Panc1 (cell line): Measurements from ENCODE around the gene ADAM29. TPM values are rescaled to one million over a fixed set of nuclear protein-coding genes. Genes with fewer than 3 reads are reported as not detected.

Experiments used
- ATAC-seq: fragments of 200-7000 bp; cut with Tn5 transposase; 2 replicates; pipeline ENCODE4 v1.9.1; 2020; ENCODE audit warnings: mild to moderate bottlenecking, moderate library complexity
- BruUV-seq: library from RNA; stranded (reverse); fragments of 400-500 nt; replicated peaks from 2 replicates; lab custom pipeline; 2021; lab: Mats Ljungman, UMichigan
- CTCF ChIA-PET: fragments of 300-600 bp; sonication (Branson Sonifier 250); formaldehyde crosslinking; loops from one replicate; lab custom pipeline; 2022; ENCODE audit warnings: antibody characterized with exemption; lab: Charles Lee
- POLR2A ChIA-PET: fragments of 300-600 bp; sonication (Branson Sonifier 250); formaldehyde crosslinking; loops from one replicate; lab custom pipeline; 2022; ENCODE audit warnings: antibody characterized with exemption; lab: Charles Lee
- DNase-seq: peaks from one replicate; pipeline ENCODE4 v3.0.0-alpha.2; 2010; ENCODE audit warnings: low read depth, low spot score
- H3K27ac ChIP-seq: 2 replicates; pipeline ENCODE4 v1.5.1; 2011; ENCODE audit warnings: mild to moderate bottlenecking, low read length, inconsistent platforms
- H3K27me3 ChIP-seq: fragments of 200-500 bp; sonication (Bioruptor generic); 2 replicates; pipeline ENCODE4 v1.6.0; 2014; ENCODE audit warnings: low read length, inconsistent platforms; ENCODE audit not compliant: control insufficient read depth, insufficient read depth
- H3K36me3 ChIP-seq: fragments of 200-500 bp; sonication (Bioruptor generic); 2 replicates; pipeline ENCODE4 v1.5.1; 2014; ENCODE audit warnings: inconsistent platforms, mild to moderate bottlenecking, low read length, moderate library complexity; ENCODE audit not compliant: control insufficient read depth, insufficient read depth
- H3K4me1 ChIP-seq: 2 replicates; pipeline ENCODE4 v1.5.1; 2011; ENCODE audit warnings: inconsistent platforms, mild to moderate bottlenecking, low read length, moderate library complexity; ENCODE audit not compliant: control insufficient read depth, insufficient read depth
- H3K4me3 ChIP-seq, 2 experiments: 2 replicates each; pipeline ENCODE4 v1.5.1; 2011 to 2012; ENCODE audit warnings: low read depth in 2 of 2, low read length in 2 of 2, mild to moderate bottlenecking in 2 of 2, inconsistent platforms in 1 of 2, moderate library complexity in 1 of 2
- H3K9me3 ChIP-seq: fragments of 200-500 bp; sonication (Bioruptor generic); 2 replicates; pipeline ENCODE4 v1.5.1; 2014; ENCODE audit warnings: low read depth, mild to moderate bottlenecking, inconsistent platforms, low read length, moderate library complexity; ENCODE audit not compliant: control insufficient read depth, insufficient read depth
- POLR2AphosphoS5 ChIP-seq: IDR thresholded peaks from 2 replicates; pipeline ENCODE4 v1.6.1; 2012; ENCODE audit warnings: mild to moderate bottlenecking, low read depth, low read length, moderate library complexity
- SIN3A ChIP-seq: IDR thresholded peaks from 2 replicates; pipeline ENCODE4 v1.6.1; 2012; ENCODE audit warnings: low read depth, mild to moderate bottlenecking, low read length, moderate library complexity, borderline replicate concordance; ENCODE audit not compliant: insufficient read depth
- TCF7L2 ChIP-seq: IDR thresholded peaks from 2 replicates; pipeline ENCODE4 v1.6.1; 2011; ENCODE audit warnings: mild to moderate bottlenecking, low read depth, low read length, inconsistent platforms
- in situ Hi-C: cut with HindIII; loops from 2 replicates; pipeline ENCODE4 v1.10.0; 2016; ENCODE audit warnings: low sequenced_read_pairs, low pct_unique_long_range_greater_than_20kb
- intact Hi-C: fragments of 100-400 bp; cut with micrococcal nuclease; formaldehyde crosslinking; loops from one replicate; pipeline ENCODE4 v1.10.0; 2022; ENCODE audit not compliant: unreplicated experiment
- total RNA-seq: library from RNA; stranded (reverse); gene quantifications from one replicate; pipeline ENCODE4 v1.2.1, GENCODE V29; 2021; ENCODE audit not compliant: unreplicated experiment
- TF ChIP-seq, protein P1 (sequence below), 2 experiments: IDR thresholded peaks; 2 replicates each; pipeline ENCODE4 v1.6.1; 2011 to 2012; ENCODE audit warnings: low read depth in 2 of 2, control low read depth in 1 of 2, low read length in 1 of 2, mild to moderate bottlenecking in 1 of 2, moderate library complexity in 1 of 2; ENCODE audit not compliant: insufficient read depth in 1 of 2
- TF ChIP-seq, protein P2 (sequence below): fragments of 450-650 bp; IDR thresholded peaks from 2 replicates; pipeline ENCODE4 v1.5.1; 2017; ENCODE audit warnings: mild to moderate bottlenecking

The ADAM29 gene
- total RNA-seq, 1 experiment from 2014 or later, result not detected

DNA sequence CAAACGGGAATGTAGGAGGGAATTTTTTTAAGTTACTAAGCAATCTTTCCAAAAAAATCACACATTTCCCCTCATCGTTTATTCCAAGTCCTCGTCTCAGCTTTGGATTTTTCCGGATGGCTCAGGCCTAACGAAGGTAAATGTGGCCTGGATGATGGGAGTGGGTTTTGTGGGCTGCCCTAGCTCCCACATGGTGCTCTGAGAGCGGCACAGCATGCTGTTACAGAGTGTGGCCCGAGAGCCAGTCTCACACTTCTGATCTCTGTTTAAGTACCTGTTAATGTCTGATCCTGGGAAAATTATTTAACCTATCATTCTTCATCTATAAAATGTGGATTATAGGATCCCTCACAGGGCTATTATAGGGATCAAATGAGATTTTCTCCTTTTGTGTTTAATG lies 38.2 kb upstream of the ADAM29 start:
- DNase-seq, result no peak
- Histone ChIP-seq H3K4me3 (no peak overlapping the region), H3K4me1 (no peaks in the 10 kb centered on the region), H3K9me3 (no peaks in the 10 kb centered on the region), H3K36me3 (no peaks in the 10 kb centered on the region), H3K27me3 (no peaks in the 10 kb centered on the region), H3K27ac (no peak overlapping the region)
- intact Hi-C loops, result no loop called here
- TF ChIP-seq, protein P1, sequence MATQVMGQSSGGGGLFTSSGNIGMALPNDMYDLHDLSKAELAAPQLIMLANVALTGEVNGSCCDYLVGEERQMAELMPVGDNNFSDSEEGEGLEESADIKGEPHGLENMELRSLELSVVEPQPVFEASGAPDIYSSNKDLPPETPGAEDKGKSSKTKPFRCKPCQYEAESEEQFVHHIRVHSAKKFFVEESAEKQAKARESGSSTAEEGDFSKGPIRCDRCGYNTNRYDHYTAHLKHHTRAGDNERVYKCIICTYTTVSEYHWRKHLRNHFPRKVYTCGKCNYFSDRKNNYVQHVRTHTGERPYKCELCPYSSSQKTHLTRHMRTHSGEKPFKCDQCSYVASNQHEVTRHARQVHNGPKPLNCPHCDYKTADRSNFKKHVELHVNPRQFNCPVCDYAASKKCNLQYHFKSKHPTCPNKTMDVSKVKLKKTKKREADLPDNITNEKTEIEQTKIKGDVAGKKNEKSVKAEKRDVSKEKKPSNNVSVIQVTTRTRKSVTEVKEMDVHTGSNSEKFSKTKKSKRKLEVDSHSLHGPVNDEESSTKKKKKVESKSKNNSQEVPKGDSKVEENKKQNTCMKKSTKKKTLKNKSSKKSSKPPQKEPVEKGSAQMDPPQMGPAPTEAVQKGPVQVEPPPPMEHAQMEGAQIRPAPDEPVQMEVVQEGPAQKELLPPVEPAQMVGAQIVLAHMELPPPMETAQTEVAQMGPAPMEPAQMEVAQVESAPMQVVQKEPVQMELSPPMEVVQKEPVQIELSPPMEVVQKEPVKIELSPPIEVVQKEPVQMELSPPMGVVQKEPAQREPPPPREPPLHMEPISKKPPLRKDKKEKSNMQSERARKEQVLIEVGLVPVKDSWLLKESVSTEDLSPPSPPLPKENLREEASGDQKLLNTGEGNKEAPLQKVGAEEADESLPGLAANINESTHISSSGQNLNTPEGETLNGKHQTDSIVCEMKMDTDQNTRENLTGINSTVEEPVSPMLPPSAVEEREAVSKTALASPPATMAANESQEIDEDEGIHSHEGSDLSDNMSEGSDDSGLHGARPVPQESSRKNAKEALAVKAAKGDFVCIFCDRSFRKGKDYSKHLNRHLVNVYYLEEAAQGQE (IDR thresholded peaks at IDR 0.05; ENCODE audit: insufficient read depth in 1 of 2, low read depth in 2 of 2, low read length in 1 of 2), result no peak
- TF ChIP-seq, protein P2, sequence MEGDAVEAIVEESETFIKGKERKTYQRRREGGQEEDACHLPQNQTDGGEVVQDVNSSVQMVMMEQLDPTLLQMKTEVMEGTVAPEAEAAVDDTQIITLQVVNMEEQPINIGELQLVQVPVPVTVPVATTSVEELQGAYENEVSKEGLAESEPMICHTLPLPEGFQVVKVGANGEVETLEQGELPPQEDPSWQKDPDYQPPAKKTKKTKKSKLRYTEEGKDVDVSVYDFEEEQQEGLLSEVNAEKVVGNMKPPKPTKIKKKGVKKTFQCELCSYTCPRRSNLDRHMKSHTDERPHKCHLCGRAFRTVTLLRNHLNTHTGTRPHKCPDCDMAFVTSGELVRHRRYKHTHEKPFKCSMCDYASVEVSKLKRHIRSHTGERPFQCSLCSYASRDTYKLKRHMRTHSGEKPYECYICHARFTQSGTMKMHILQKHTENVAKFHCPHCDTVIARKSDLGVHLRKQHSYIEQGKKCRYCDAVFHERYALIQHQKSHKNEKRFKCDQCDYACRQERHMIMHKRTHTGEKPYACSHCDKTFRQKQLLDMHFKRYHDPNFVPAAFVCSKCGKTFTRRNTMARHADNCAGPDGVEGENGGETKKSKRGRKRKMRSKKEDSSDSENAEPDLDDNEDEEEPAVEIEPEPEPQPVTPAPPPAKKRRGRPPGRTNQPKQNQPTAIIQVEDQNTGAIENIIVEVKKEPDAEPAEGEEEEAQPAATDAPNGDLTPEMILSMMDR, result no peak
- TF ChIP-seq SIN3A, result no peak
- no peak for TF ChIP-seq TCF7L2
- no peak for TF ChIP-seq POLR2AphosphoS5
- ATAC-seq, result no peak
- ChIA-PET CTCF (no interaction called here), POLR2A (no interaction called here)
- no TSS peak for BruUV-seq
- in situ Hi-C loops, result no loop called here

DNA sequence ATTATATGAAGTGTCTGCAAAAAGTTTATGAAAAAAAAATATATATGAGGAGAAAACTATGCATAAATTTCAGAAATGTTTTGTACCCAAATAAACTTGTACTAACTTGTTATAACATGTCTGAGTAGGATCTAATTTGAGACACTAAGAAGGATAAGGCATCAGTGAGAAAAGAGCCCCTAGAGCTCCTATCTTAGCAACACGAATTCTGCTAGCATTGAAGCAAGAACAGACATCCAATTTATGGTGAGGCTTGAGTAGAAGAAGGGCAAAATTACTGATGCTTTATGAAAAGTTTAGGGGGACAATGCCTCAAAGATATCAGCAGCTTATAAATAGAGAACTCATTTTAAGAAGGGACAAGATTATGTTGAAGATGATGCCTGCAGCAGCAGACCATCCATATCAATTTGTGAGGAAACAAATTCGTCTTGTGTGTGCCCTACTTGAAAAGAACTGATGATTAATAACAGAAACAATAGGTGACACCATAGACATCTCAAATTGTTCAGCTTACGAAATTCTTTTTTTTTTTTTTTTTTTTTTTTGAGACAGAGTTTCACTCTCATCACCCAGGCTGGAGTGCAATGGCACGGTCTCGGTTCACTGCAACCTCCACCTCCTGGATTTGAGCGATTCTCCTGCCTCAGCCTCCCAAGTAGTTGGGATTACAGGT lies 35.7 kb upstream of the ADAM29 start:
- Histone ChIP-seq H3K36me3 (no peaks in the 10 kb centered on the region), H3K27ac (no peak overlapping the region), H3K4me3 (no peak overlapping the region), H3K4me1 (no peaks in the 10 kb centered on the region), H3K27me3 (no peaks in the 10 kb centered on the region), H3K9me3 (no peaks in the 10 kb centered on the region)
- in situ Hi-C loops (no loop called here), intact Hi-C loops (no loop called here)
- TF ChIP-seq, protein P1 (IDR thresholded peaks at IDR 0.05; ENCODE audit: insufficient read depth in 1 of 2, low read depth in 2 of 2, low read length in 1 of 2), result no peak
- TF ChIP-seq SIN3A (no peak), TCF7L2 (no peak), POLR2AphosphoS5 (no peak)
- TF ChIP-seq, protein P2, result no peak
- POLR2A ChIA-PET, result no interaction called here
- no peak for DNase-seq
- CTCF ChIA-PET, result no interaction called here
- no TSS peak for BruUV-seq
- ATAC-seq, result no peak
